ENCODE results near the gene EFNA5.

EFNA5 gene

DNA sequence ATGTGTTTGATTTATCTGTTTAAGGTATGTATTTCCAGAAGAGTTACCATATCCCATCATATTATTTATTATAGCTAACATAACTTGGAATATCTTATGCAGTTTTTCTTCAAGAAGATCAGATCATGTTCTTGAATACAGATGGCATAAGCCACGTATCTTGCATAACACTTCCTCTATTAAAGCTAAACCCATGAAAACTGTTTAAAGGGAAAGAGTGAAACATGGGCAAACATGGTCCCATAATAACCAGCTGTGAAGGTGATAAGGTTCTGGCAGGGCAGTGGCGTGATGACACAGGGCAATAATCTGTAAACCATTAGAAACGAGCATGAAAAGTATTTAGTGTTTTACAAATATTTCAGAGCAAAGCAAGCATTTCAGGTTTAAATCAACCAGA is 34.2 kb downstream of the EFNA5 start:
- WGBS (ENCODE audit: extremely low coverage, insufficient coverage, low lambda C conversion rate): no CpG with 5 or more reads among the region's 3 CpGs
- Histone ChIP-seq H3K79me2 (ENCODE audit: control insufficient read depth, insufficient read depth, low read length) (peaks cover 2% of the 10 kb centered on the region), H3K56ac (ENCODE audit: low read length) (no peak overlapping the region), H3K4me2 (ENCODE audit: low read length) (no peak overlapping the region), H4K5ac (ENCODE audit: low read length) (no peak overlapping the region), H3K79me1 (ENCODE audit: low read length) (peaks cover 11% of the 10 kb centered on the region), H3K4ac (ENCODE audit: low read depth, low read length) (no peak overlapping the region), H3K36me3 (ENCODE audit: control insufficient read depth, insufficient read depth, low read length) (no peaks in the 10 kb centered on the region), H3K27ac (ENCODE audit: low read depth, low read length) (no peak overlapping the region), H2BK15ac (replicated peaks; ENCODE audit: low read depth) (no peak overlapping the region), H2BK5ac (ENCODE audit: low read length) (no peak overlapping the region), H2AK5ac (ENCODE audit: low read length) (no peak overlapping the region), H3K4me1 (ENCODE audit: control insufficient read depth, low read depth, low read length) (no peaks in the 10 kb centered on the region), H3K23ac (ENCODE audit: low read length) (no peak overlapping the region), H3K27me3 (ENCODE audit: insufficient read depth, low read length, poor library complexity) (no peaks in the 10 kb centered on the region), H3K4me3 (ENCODE audit: low read length) (no peak overlapping the region), H2BK120ac (ENCODE audit: low read depth, low read length) (no peak overlapping the region), H3K18ac (ENCODE audit: low read length) (no peak overlapping the region), H4K8ac (ENCODE audit: low read depth, low read length) (no peak overlapping the region), H3K9ac (ENCODE audit: low read length) (no peak overlapping the region)
- DNase-seq: no peak

DNA sequence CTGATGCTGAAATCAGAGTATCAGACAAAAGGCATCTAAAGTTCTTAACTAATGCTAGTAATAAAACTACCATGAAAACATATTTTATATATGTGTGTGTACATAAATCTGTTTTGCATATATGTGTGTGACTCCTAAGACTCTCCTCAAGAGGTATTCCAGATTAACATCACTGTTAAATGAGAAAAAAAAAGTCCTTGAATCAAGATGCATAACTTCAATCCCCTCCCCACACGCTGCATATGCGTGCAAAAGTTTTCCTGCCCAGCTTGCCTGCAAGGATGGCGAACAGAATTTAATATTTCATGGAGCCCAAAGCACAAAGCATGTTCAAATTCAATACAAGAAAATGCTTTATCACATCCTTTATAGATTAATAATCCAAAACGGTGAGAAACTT is 34.7 kb downstream of the EFNA5 start:
- peaks cover 11% of the 10 kb centered on the region for H3K79me1 ChIP-seq (ENCODE audit: low read length)
- no peak overlapping the region for H2BK15ac ChIP-seq (replicated peaks; ENCODE audit: low read depth)
- no peak overlapping the region for H4K8ac ChIP-seq (ENCODE audit: low read depth, low read length)
- H3K4me2 ChIP-seq (ENCODE audit: low read length): no peak overlapping the region
- H3K27ac ChIP-seq (ENCODE audit: low read depth, low read length): no peak overlapping the region
- H3K23ac ChIP-seq (ENCODE audit: low read length): no peak overlapping the region
- no peak overlapping the region for H2BK5ac ChIP-seq (ENCODE audit: low read length)
- H3K36me3 ChIP-seq (ENCODE audit: control insufficient read depth, insufficient read depth, low read length): no peaks in the 10 kb centered on the region
- H3K56ac ChIP-seq (ENCODE audit: low read length): no peak overlapping the region
- H3K18ac ChIP-seq (ENCODE audit: low read length): no peak overlapping the region
- no peak for DNase-seq
- H2BK120ac ChIP-seq (ENCODE audit: low read depth, low read length): no peak overlapping the region
- H3K4me1 ChIP-seq (ENCODE audit: control insufficient read depth, low read depth, low read length): no peaks in the 10 kb centered on the region
- H3K9ac ChIP-seq (ENCODE audit: low read length): no peak overlapping the region
- no peaks in the 10 kb centered on the region for H3K27me3 ChIP-seq (ENCODE audit: insufficient read depth, low read length, poor library complexity)
- WGBS (ENCODE audit: extremely low coverage, insufficient coverage, low lambda C conversion rate): no CpG with 5 or more reads among the region's 4 CpGs
- H3K79me2 ChIP-seq (ENCODE audit: control insufficient read depth, insufficient read depth, low read length): peaks cover 2% of the 10 kb centered on the region
- H4K5ac ChIP-seq (ENCODE audit: low read length): no peak overlapping the region
- H3K4me3 ChIP-seq (ENCODE audit: low read length): no peak overlapping the region
- H3K4ac ChIP-seq (ENCODE audit: low read depth, low read length): no peak overlapping the region
- no peak overlapping the region for H2AK5ac ChIP-seq (ENCODE audit: low read length)

- WGBS (ENCODE audit: extremely low coverage, insufficient coverage, low lambda C conversion rate): no CpG with 5 or more reads among the region's 7 CpGs
- Histone ChIP-seq H4K5ac (ENCODE audit: low read length) (no peak overlapping the region), H3K27me3 (ENCODE audit: insufficient read depth, low read length, poor library complexity) (no peaks in the 10 kb centered on the region), H3K9ac (ENCODE audit: low read length) (no peak overlapping the region), H3K4me2 (ENCODE audit: low read length) (no peak overlapping the region), H2BK120ac (ENCODE audit: low read depth, low read length) (no peak overlapping the region), H2AK5ac (ENCODE audit: low read length) (no peak overlapping the region), H4K8ac (ENCODE audit: low read depth, low read length) (no peak overlapping the region), H3K18ac (ENCODE audit: low read length) (no peak overlapping the region), H3K79me2 (ENCODE audit: control insufficient read depth, insufficient read depth, low read length) (peaks cover 2% of the 10 kb centered on the region), H3K23ac (ENCODE audit: low read length) (no peak overlapping the region), H3K56ac (ENCODE audit: low read length) (no peak overlapping the region), H3K36me3 (ENCODE audit: control insufficient read depth, insufficient read depth, low read length) (no peaks in the 10 kb centered on the region), H3K27ac (ENCODE audit: low read depth, low read length) (no peak overlapping the region), H3K4me1 (ENCODE audit: control insufficient read depth, low read depth, low read length) (no peaks in the 10 kb centered on the region), H3K4ac (ENCODE audit: low read depth, low read length) (no peak overlapping the region), H3K4me3 (ENCODE audit: low read length) (no peak overlapping the region), H2BK15ac (replicated peaks; ENCODE audit: low read depth) (no peak overlapping the region), H2BK5ac (ENCODE audit: low read length) (no peak overlapping the region), H3K79me1 (ENCODE audit: low read length) (peaks cover 7% of the 10 kb centered on the region)
- DNase-seq: no peak
These were observed 35.5 kb downstream of the EFNA5 start for GRCh38 chr5:107634981-107635848.

- no peak overlapping the region for H3K56ac ChIP-seq (ENCODE audit: low read length)
- no peaks in the 10 kb centered on the region for H3K36me3 ChIP-seq (ENCODE audit: control insufficient read depth, insufficient read depth, low read length)
- no peak overlapping the region for H3K4me3 ChIP-seq (ENCODE audit: low read length)
- no peak for DNase-seq
- no peaks in the 10 kb centered on the region for H3K4me1 ChIP-seq (ENCODE audit: control insufficient read depth, low read depth, low read length)
- no peak overlapping the region for H2BK5ac ChIP-seq (ENCODE audit: low read length)
- no peak overlapping the region for H3K18ac ChIP-seq (ENCODE audit: low read length)
- no peak overlapping the region for H3K27ac ChIP-seq (ENCODE audit: low read depth, low read length)
- no CpG with 5 or more reads among the region's 11 CpGs for WGBS (ENCODE audit: extremely low coverage, insufficient coverage, low lambda C conversion rate)
- no peak overlapping the region for H3K4ac ChIP-seq (ENCODE audit: low read depth, low read length)
- H3K23ac ChIP-seq (ENCODE audit: low read length): peak overlapping the region; percentile 67
- no peak overlapping the region for H2AK5ac ChIP-seq (ENCODE audit: low read length)
- H3K9ac ChIP-seq (ENCODE audit: low read length): no peak overlapping the region
- H4K8ac ChIP-seq (ENCODE audit: low read depth, low read length): no peak overlapping the region
- H2BK120ac ChIP-seq (ENCODE audit: low read depth, low read length): no peak overlapping the region
- no peak overlapping the region for H2BK15ac ChIP-seq (replicated peaks; ENCODE audit: low read depth)
- no peak overlapping the region for H4K5ac ChIP-seq (ENCODE audit: low read length)
- H3K79me1 ChIP-seq (ENCODE audit: low read length): peaks cover 8% of the 10 kb centered on the region
- no peak overlapping the region for H3K4me2 ChIP-seq (ENCODE audit: low read length)
- peaks cover 1% of the 10 kb centered on the region for H3K79me2 ChIP-seq (ENCODE audit: control insufficient read depth, insufficient read depth, low read length)
- no peaks in the 10 kb centered on the region for H3K27me3 ChIP-seq (ENCODE audit: insufficient read depth, low read length, poor library complexity)
These were observed 37.4 kb downstream of the EFNA5 start for GRCh38 chr5:107633171-107633901.

GRCh38 chr5:107631805-107632362 is 38.9 kb downstream of the EFNA5 start:
- H3K4me2 ChIP-seq (ENCODE audit: low read length): no peak overlapping the region

More at GRCh38 chr5:107631805-107632362, 38.9 kb downstream of the EFNA5 start:
- Histone ChIP-seq H2BK5ac (ENCODE audit: low read length) (no peak overlapping the region), H3K27ac (ENCODE audit: low read depth, low read length) (no peak overlapping the region), H3K23ac (ENCODE audit: low read length) (no peak overlapping the region), H2BK120ac (ENCODE audit: low read depth, low read length) (no peak overlapping the region), H3K36me3 (ENCODE audit: control insufficient read depth, insufficient read depth, low read length) (no peaks in the 10 kb centered on the region), H3K4ac (ENCODE audit: low read depth, low read length) (no peak overlapping the region), H3K79me1 (ENCODE audit: low read length) (peaks cover 7% of the 10 kb centered on the region), H3K4me3 (ENCODE audit: low read length) (no peak overlapping the region), H3K9ac (ENCODE audit: low read length) (no peak overlapping the region), H2BK15ac (replicated peaks; ENCODE audit: low read depth) (no peak overlapping the region), H3K18ac (ENCODE audit: low read length) (no peak overlapping the region), H4K8ac (ENCODE audit: low read depth, low read length) (no peak overlapping the region), H3K56ac (ENCODE audit: low read length) (no peak overlapping the region), H4K5ac (ENCODE audit: low read length) (no peak overlapping the region), H3K79me2 (ENCODE audit: control insufficient read depth, insufficient read depth, low read length) (peaks cover 1% of the 10 kb centered on the region), H3K4me1 (ENCODE audit: control insufficient read depth, low read depth, low read length) (no peaks in the 10 kb centered on the region), H2AK5ac (ENCODE audit: low read length) (no peak overlapping the region), H3K27me3 (ENCODE audit: insufficient read depth, low read length, poor library complexity) (no peaks in the 10 kb centered on the region)
- DNase-seq: no peak
- 100% methylated on average over 2 of the region's 4 CpGs for WGBS (ENCODE audit: extremely low coverage, insufficient coverage, low lambda C conversion rate)

Measured in mesendoderm (in vitro differentiated cells).